Measurements from ENCODE around the gene WNT1. TPM values are rescaled to one million over a fixed set of nuclear protein-coding genes. Genes with fewer than 3 reads are reported as not detected.

The WNT1 gene
- polyA plus RNA-seq, 1 donor from 2014 or later: not detected

GRCh38 chr12:48988030-48988649, 10.0 kb downstream of the WNT1 start:
- Histone ChIP-seq H3K27ac (ENCODE audit: low read length) (no peak overlapping the region), H3K27me3 (ENCODE audit: insufficient read depth, low read depth, low read length) (peaks cover 96% of the 10 kb centered on the region), H3K4me2 (ENCODE audit: low read length) (no peak overlapping the region), H4K20me1 (ENCODE audit: insufficient read depth) (no peaks in the 10 kb centered on the region), H3K9ac (ENCODE audit: low read length) (no peak overlapping the region), H3K4me3 (ENCODE audit: low read length) (no peak overlapping the region), H3K79me2 (replicated peaks; ENCODE audit: insufficient read depth, low read length) (no peaks in the 10 kb centered on the region), H3K9me3 (ENCODE audit: low read length) (no peaks in the 10 kb centered on the region), H3K36me3 (ENCODE audit: insufficient read depth, low read length) (no peaks in the 10 kb centered on the region), H3K9me2 (ENCODE audit: insufficient read depth, low read length) (no peaks in the 10 kb centered on the region), H2AFZ (ENCODE audit: low read depth, low read length) (no peak overlapping the region), H3F3A (ENCODE audit: insufficient read depth, low read length, poor library complexity, severe bottlenecking) (no peaks in the 10 kb centered on the region)
- TF ChIP-seq RAD21 (conservative IDR thresholded peaks at IDR 0.05) (peak; percentile 33), TAF1 (IDR thresholded peaks at IDR 0.05; ENCODE audit: low read depth) (no peak), REST (IDR thresholded peaks at IDR 0.05; ENCODE audit: borderline replicate concordance) (no peak), MXI1 (conservative IDR thresholded peaks at IDR 0.05; ENCODE audit: poor library complexity, severe bottlenecking) (no peak), SMC3 (conservative IDR thresholded peaks at IDR 0.05; ENCODE audit: poor library complexity) (peak; percentile 53)
- TF ChIP-seq, protein P1, sequence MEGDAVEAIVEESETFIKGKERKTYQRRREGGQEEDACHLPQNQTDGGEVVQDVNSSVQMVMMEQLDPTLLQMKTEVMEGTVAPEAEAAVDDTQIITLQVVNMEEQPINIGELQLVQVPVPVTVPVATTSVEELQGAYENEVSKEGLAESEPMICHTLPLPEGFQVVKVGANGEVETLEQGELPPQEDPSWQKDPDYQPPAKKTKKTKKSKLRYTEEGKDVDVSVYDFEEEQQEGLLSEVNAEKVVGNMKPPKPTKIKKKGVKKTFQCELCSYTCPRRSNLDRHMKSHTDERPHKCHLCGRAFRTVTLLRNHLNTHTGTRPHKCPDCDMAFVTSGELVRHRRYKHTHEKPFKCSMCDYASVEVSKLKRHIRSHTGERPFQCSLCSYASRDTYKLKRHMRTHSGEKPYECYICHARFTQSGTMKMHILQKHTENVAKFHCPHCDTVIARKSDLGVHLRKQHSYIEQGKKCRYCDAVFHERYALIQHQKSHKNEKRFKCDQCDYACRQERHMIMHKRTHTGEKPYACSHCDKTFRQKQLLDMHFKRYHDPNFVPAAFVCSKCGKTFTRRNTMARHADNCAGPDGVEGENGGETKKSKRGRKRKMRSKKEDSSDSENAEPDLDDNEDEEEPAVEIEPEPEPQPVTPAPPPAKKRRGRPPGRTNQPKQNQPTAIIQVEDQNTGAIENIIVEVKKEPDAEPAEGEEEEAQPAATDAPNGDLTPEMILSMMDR (IDR thresholded peaks at IDR 0.05; ENCODE audit: poor library complexity, severe bottlenecking): peak; percentile 62

DNA sequence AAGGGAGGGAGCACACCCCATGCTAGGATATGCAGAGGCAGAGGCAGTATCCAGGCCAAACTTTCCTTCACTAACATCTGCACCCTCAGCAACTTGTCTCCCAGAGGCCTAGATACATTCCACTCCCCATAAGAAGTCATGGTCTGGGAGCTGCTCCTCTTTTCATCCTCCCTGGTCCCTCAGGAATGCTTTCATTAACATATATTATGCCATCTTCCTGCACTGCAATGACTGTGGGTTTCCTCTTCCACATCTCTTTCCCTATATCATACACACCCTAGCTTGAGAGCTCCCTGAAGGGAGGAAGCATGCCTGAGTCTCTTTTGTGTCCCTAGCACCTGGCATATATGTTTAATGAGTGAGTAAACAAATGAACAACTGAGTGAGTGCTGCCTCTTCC, 12.4 kb downstream of the WNT1 start:
- Histone ChIP-seq H3K27me3 (ENCODE audit: insufficient read depth, low read depth, low read length) (peaks cover 97% of the 10 kb centered on the region), H3K79me2 (replicated peaks; ENCODE audit: insufficient read depth, low read length) (no peaks in the 10 kb centered on the region), H3K9me3 (ENCODE audit: low read length) (no peaks in the 10 kb centered on the region), H3K4me3 (ENCODE audit: low read length) (no peak overlapping the region), H3K9me2 (ENCODE audit: insufficient read depth, low read length) (no peaks in the 10 kb centered on the region), H3K9ac (ENCODE audit: low read length) (no peak overlapping the region), H2AFZ (ENCODE audit: low read depth, low read length) (no peak overlapping the region), H3F3A (ENCODE audit: insufficient read depth, low read length, poor library complexity, severe bottlenecking) (no peaks in the 10 kb centered on the region), H4K20me1 (ENCODE audit: insufficient read depth) (no peaks in the 10 kb centered on the region), H3K36me3 (ENCODE audit: insufficient read depth, low read length) (no peaks in the 10 kb centered on the region), H3K27ac (ENCODE audit: low read length) (no peak overlapping the region), H3K4me2 (ENCODE audit: low read length) (no peak overlapping the region)
- TF ChIP-seq RAD21 (conservative IDR thresholded peaks at IDR 0.05): no peak
- no peak for TF ChIP-seq EP300 (conservative IDR thresholded peaks at IDR 0.05; ENCODE audit: poor library complexity, severe bottlenecking)
- TF ChIP-seq SMC3 (conservative IDR thresholded peaks at IDR 0.05; ENCODE audit: poor library complexity): no peak
- no peak for TF ChIP-seq TAF1 (IDR thresholded peaks at IDR 0.05; ENCODE audit: low read depth)
- no peak for TF ChIP-seq REST (IDR thresholded peaks at IDR 0.05; ENCODE audit: borderline replicate concordance)
- TF ChIP-seq POLR2AphosphoS5 (IDR thresholded peaks at IDR 0.05): no peak
- TF ChIP-seq MXI1 (conservative IDR thresholded peaks at IDR 0.05; ENCODE audit: poor library complexity, severe bottlenecking): no peak
- TF ChIP-seq, protein P1 (IDR thresholded peaks at IDR 0.05; ENCODE audit: poor library complexity, severe bottlenecking): no peak
- TF ChIP-seq EZH2 (IDR thresholded peaks at IDR 0.05; ENCODE audit: borderline replicate concordance, insufficient read depth, low read length, poor library complexity, severe bottlenecking): no peak
